Stimulated activated naive CD4-positive, alpha-beta T cell treated with Interleukin-2 at 50 U/mL for 16 hours (primary cell): Measurements from ENCODE around the gene DISC1.
"Not testable (repeated sequence)": the region's sequence is repeated elsewhere in the genome, so short reads cannot be mapped to it uniquely, and the experiment has no call there.

Experiments used
- DNase-seq: peaks from one replicate; lab custom pipeline; 2025; lab: John Stamatoyannopoulos, UW

DISC1 gene

GRCh38 chr1:231606712-231607111 is 19.9 kb upstream of the DISC1 start:
- DNase-seq = no peak

- DNase-seq = no peak
Measured at GRCh38 chr1:231610388-231610787, 16.2 kb upstream of the DISC1 start.

- DNase-seq = no peak
Measured at GRCh38 chr1:231611111-231611510, 15.5 kb upstream of the DISC1 start.

GRCh38 chr1:231611851-231612250 is 14.7 kb upstream of the DISC1 start:
- no peak for DNase-seq

GRCh38 chr1:231612393-231613089 is 14.0 kb upstream of the DISC1 start:
- no peak for DNase-seq

GRCh38 chr1:231613419-231614349 is 12.9 kb upstream of the DISC1 start:
- no peak for DNase-seq

- DNase-seq = no peak
Measured at GRCh38 chr1:231616667-231617066, 9.9 kb upstream of the DISC1 start.

- DNase-seq = no peak
Measured at GRCh38 chr1:231618609-231619256, 7.9 kb upstream of the DISC1 start.

- no peak for DNase-seq
Measured at GRCh38 chr1:231619257-231619634, 7.3 kb upstream of the DISC1 start.

- DNase-seq = not testable (repeated sequence)
Measured at GRCh38 chr1:231625042-231625441, 1.5 kb upstream of the DISC1 start.

- no peak for DNase-seq
Measured at GRCh38 chr1:231625975-231626534, 535 bp upstream of the DISC1 start.

GRCh38 chr1:231626951-231627614 is 493 bp downstream of the DISC1 start:
- DNase-seq = peak; percentile 24

- DNase-seq = peak; percentile 43
Measured at GRCh38 chr1:231628207-231628876, 1.8 kb downstream of the DISC1 start.

GRCh38 chr1:231629132-231629531 is 2.5 kb downstream of the DISC1 start:
- no peak for DNase-seq

- no peak for DNase-seq
Measured at GRCh38 chr1:231630558-231631205, 4.1 kb downstream of the DISC1 start.

GRCh38 chr1:231631717-231632116 is 5.1 kb downstream of the DISC1 start:
- no peak for DNase-seq

- DNase-seq = no peak
Measured at GRCh38 chr1:231632119-231632518, 5.5 kb downstream of the DISC1 start.

- DNase-seq = no peak
Measured at GRCh38 chr1:231634323-231635013, 7.9 kb downstream of the DISC1 start.

- DNase-seq = no peak
Measured at GRCh38 chr1:231636157-231636556, 9.6 kb downstream of the DISC1 start.

GRCh38 chr1:231636922-231637321 is 10.3 kb downstream of the DISC1 start:
- DNase-seq = not testable (repeated sequence)
